HG03442 (cell line): ENCODE results near the gene KRTAP10-1.
"Not testable (repeated sequence)": the region's sequence is repeated elsewhere in the genome, so short reads cannot be mapped to it uniquely, and the experiment has no call there.

Source experiments
- ATAC-seq: cut with Tn5 transposase; IDR thresholded peaks from one replicate; pipeline ENCODE4 v1.9.1; 2021; ENCODE audit warnings: mild to moderate bottlenecking, moderate library complexity; ENCODE audit not compliant: unreplicated experiment

The KRTAP10-1 gene

GRCh38 chr21:44539991-44540666 is at the start of gene KRTAP10-1:
Gene KRTAP10-1, minus strand, starts transcription at chr21:44540195. Its CDS starts 45 bp downstream, at chr21:44540150.
- ATAC-seq: no peak

- ATAC-seq: no peak
Observed at GRCh38 chr21:44589094-44589493, 49.1 kb upstream of the KRTAP10-1 start.

- ATAC-seq: no peak
Observed at GRCh38 chr21:44585892-44586291, 45.9 kb upstream of the KRTAP10-1 start.

- ATAC-seq: no peak
Observed at GRCh38 chr21:44583800-44584147, 43.8 kb upstream of the KRTAP10-1 start.

GRCh38 chr21:44583089-44583799 is 43.2 kb upstream of the KRTAP10-1 start:
- no peak for ATAC-seq

GRCh38 chr21:44582055-44582454 is 42.1 kb upstream of the KRTAP10-1 start:
- ATAC-seq: no peak

- no peak for ATAC-seq
Observed at GRCh38 chr21:44581158-44581557, 41.2 kb upstream of the KRTAP10-1 start.

- not testable (repeated sequence) for ATAC-seq
Observed at GRCh38 chr21:44580231-44580821, 40.3 kb upstream of the KRTAP10-1 start, which contains the start of gene KRTAP10-5. Gene KRTAP10-5, minus strand, starts transcription at chr21:44580604. Its CDS starts 26 bp downstream, at chr21:44580578.

- no peak for ATAC-seq
Observed at GRCh38 chr21:44579833-44580144, 39.8 kb upstream of the KRTAP10-1 start.

- ATAC-seq: no peak
Observed at GRCh38 chr21:44579056-44579832, 39.2 kb upstream of the KRTAP10-1 start.

GRCh38 chr21:44578371-44579055 is 38.5 kb upstream of the KRTAP10-1 start:
- no peak for ATAC-seq

GRCh38 chr21:44576025-44576420 is 36.0 kb upstream of the KRTAP10-1 start:
- ATAC-seq: no peak

GRCh38 chr21:44575307-44576024 is 35.5 kb upstream of the KRTAP10-1 start:
- no peak for ATAC-seq

- no peak for ATAC-seq
Observed at GRCh38 chr21:44574457-44575306, 34.7 kb upstream of the KRTAP10-1 start.

- ATAC-seq: not testable (repeated sequence)
Observed at GRCh38 chr21:44573630-44574456, 33.8 kb upstream of the KRTAP10-1 start, which contains the start of gene KRTAP10-4. Gene KRTAP10-4, plus strand, starts transcription at chr21:44573729. Its CDS starts 30 bp downstream, at chr21:44573759.

- no peak for ATAC-seq
Observed at GRCh38 chr21:44572959-44573583, 33.1 kb upstream of the KRTAP10-1 start.

GRCh38 chr21:44571844-44572782 is 32.1 kb upstream of the KRTAP10-1 start:
- no peak for ATAC-seq
